Karpas-422 (cell line): ENCODE results near the gene FMN1. TPM values are rescaled to one million over a fixed set of nuclear protein-coding genes. Genes with fewer than 3 reads are reported as not detected.

Experiments used
- DNase-seq: peaks from one replicate; pipeline ENCODE4 v3.0.0-alpha.2; 2015
- H2AFZ ChIP-seq: fragments of 200-600 bp; sonication (generic); 2 replicates; pipeline ENCODE4 v1.6.1; 2014; ENCODE audit warnings: antibody characterized with exemption, low read length, mixed read lengths
- H3K27ac ChIP-seq: fragments of 200-600 bp; sonication (generic); 2 replicates; pipeline ENCODE4 v1.5.1; 2014; ENCODE audit warnings: mild to moderate bottlenecking, low read length, moderate library complexity
- H3K27me3 ChIP-seq: fragments of 200-600 bp; sonication (generic); 2 replicates; pipeline ENCODE4 v1.6.1; 2014; ENCODE audit warnings: low read length, mixed read lengths
- H3K36me3 ChIP-seq: fragments of 200-600 bp; sonication (generic); 2 replicates; pipeline ENCODE4 v1.6.1; 2014; ENCODE audit warnings: low read length, mixed read lengths; ENCODE audit not compliant: insufficient read depth
- H3K4me1 ChIP-seq: fragments of 200-600 bp; sonication (generic); 2 replicates; pipeline ENCODE4 v1.6.1; 2014; ENCODE audit warnings: mild to moderate bottlenecking, low read length, mixed read lengths
- H3K4me2 ChIP-seq: fragments of 200-600 bp; sonication (generic); 2 replicates; pipeline ENCODE4 v1.6.1; 2014; ENCODE audit warnings: low read length, low read depth, mild to moderate bottlenecking; ENCODE audit not compliant: poor library complexity, severe bottlenecking
- H3K4me3 ChIP-seq: fragments of 200-600 bp; sonication (generic); 2 replicates; pipeline ENCODE4 v1.5.1; 2014; ENCODE audit warnings: mild to moderate bottlenecking, antibody characterized with exemption, low read length, mixed read lengths
- H3K79me2 ChIP-seq: fragments of 200-600 bp; sonication (generic); 2 replicates; pipeline ENCODE4 v1.6.1; 2014; ENCODE audit warnings: mild to moderate bottlenecking, low read length, mixed read lengths
- H3K9ac ChIP-seq: fragments of 200-600 bp; sonication (generic); 2 replicates; pipeline ENCODE4 v1.6.0; 2014; ENCODE audit warnings: low read length
- H3K9me2 ChIP-seq: fragments of 200-600 bp; sonication (generic), shearing (Covaris generic); replicated peaks from 2 replicates; pipeline ENCODE4 v1.6.0; 2014; ENCODE audit warnings: mild to moderate bottlenecking, low read length, moderate library complexity; ENCODE audit not compliant: insufficient read depth
- H3K9me3 ChIP-seq: fragments of 300-700, 200-600 bp; sonication (generic); 2 replicates; pipeline ENCODE4 v1.6.1; 2014; ENCODE audit warnings: low read length, mixed read lengths
- H4K20me1 ChIP-seq: fragments of 200-600 bp; sonication (generic); 2 replicates; pipeline ENCODE4 v1.6.1; 2014; ENCODE audit warnings: mild to moderate bottlenecking, antibody characterized with exemption, low read length, low read depth; ENCODE audit not compliant: insufficient read depth
- total RNA-seq: library from RNA; depleted of rRNA; stranded (reverse); fragments of >200 nt; shearing (Covaris generic); gene quantifications from 2 replicates; pipeline ENCODE4 v1.2.3, GENCODE V29; 2014; ENCODE audit warnings: low replicate concordance

Gene FMN1
- total RNA-seq, 1 experiment from 2014 or later, result 1.1 TPM

DNA sequence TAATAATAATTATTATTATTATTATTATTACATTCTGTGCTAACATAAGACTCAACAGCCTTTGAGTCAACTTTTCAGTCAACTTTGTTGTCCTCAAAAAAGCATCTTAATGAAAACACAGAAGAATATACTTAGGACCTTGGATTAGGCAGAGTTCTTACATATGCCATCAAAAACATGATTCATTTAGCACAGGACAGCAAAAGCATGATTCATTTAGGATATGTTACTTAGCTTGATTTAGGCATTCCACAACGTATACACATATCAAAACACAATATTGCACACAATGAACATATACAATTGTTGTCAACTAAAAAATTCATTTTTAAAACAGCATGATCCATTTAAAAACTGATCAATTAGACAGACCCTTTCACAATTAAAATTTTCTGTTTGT lies 213.0 kb downstream of the FMN1 start:
- H3K27me3 ChIP-seq, result no peaks in the 10 kb centered on the region
- H3K79me2 ChIP-seq, result no peaks in the 10 kb centered on the region
- DNase-seq, result no peak
- no peak overlapping the region for H3K9ac ChIP-seq
- no peaks in the 10 kb centered on the region for H3K9me3 ChIP-seq
- H2AFZ ChIP-seq, result no peak overlapping the region
- no peak overlapping the region for H3K4me3 ChIP-seq
- H3K27ac ChIP-seq, result no peak overlapping the region
- H3K36me3 ChIP-seq, result no peaks in the 10 kb centered on the region
- no peak overlapping the region for H3K4me2 ChIP-seq
- no peaks in the 10 kb centered on the region for H3K4me1 ChIP-seq
- H4K20me1 ChIP-seq, result no peaks in the 10 kb centered on the region
- H3K9me2 ChIP-seq, result no peaks in the 10 kb centered on the region

DNA sequence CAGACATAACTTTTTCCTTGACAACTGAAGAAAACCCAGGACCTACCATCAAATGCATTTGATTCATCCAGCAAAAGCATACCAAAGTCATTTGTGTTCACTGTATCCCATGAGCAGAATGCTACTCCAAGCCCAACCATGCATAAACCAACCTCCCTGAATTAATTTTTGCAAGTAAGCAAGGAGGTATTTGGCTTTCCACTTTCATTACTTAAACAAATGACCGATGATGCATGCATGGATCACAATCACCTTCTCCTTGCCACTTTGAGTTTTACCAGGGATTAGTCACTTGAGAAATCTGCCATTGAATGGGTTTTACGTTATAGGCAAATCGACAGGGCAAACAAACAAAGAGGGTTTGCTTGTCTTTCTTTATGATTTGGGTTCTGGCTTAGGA lies 214.8 kb downstream of the FMN1 start:
- H3K9me2 ChIP-seq, result no peaks in the 10 kb centered on the region
- no peaks in the 10 kb centered on the region for H3K4me1 ChIP-seq
- no peak for DNase-seq
- no peak overlapping the region for H3K4me3 ChIP-seq
- H3K27me3 ChIP-seq, result no peaks in the 10 kb centered on the region
- no peaks in the 10 kb centered on the region for H3K9me3 ChIP-seq
- H3K36me3 ChIP-seq, result no peaks in the 10 kb centered on the region
- H3K79me2 ChIP-seq, result no peaks in the 10 kb centered on the region
- H3K9ac ChIP-seq, result no peak overlapping the region
- H4K20me1 ChIP-seq, result no peaks in the 10 kb centered on the region
- no peak overlapping the region for H3K4me2 ChIP-seq
- no peak overlapping the region for H2AFZ ChIP-seq
- H3K27ac ChIP-seq, result no peak overlapping the region

DNA sequence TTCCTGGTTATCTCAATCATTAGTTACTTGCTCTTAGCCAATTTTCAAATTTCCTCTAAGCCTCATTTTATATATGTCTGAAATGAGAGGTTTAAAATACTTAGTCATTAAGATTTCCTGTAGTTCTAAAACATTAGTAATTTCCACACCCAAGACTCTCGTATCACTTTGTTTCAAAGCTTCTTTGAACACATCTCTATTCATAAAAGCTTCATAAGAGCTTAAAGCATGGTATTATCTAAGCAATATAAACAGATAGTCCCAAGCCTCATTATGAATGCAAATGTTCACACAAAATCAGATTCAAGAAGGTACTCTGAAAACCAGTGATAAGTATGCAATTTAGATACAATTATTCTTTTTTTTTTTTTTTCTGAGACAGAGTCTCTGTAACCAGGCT lies 217.0 kb downstream of the FMN1 start:
- H3K4me1 ChIP-seq, result no peaks in the 10 kb centered on the region
- no peaks in the 10 kb centered on the region for H3K79me2 ChIP-seq
- H4K20me1 ChIP-seq, result no peaks in the 10 kb centered on the region
- H2AFZ ChIP-seq, result no peak overlapping the region
- no peak overlapping the region for H3K4me2 ChIP-seq
- H3K27me3 ChIP-seq, result no peaks in the 10 kb centered on the region
- H3K4me3 ChIP-seq, result no peak overlapping the region
- DNase-seq, result no peak
- H3K9me3 ChIP-seq, result no peaks in the 10 kb centered on the region
- H3K27ac ChIP-seq, result no peak overlapping the region
- H3K9me2 ChIP-seq, result no peaks in the 10 kb centered on the region
- H3K9ac ChIP-seq, result no peak overlapping the region
- H3K36me3 ChIP-seq, result no peaks in the 10 kb centered on the region

DNA sequence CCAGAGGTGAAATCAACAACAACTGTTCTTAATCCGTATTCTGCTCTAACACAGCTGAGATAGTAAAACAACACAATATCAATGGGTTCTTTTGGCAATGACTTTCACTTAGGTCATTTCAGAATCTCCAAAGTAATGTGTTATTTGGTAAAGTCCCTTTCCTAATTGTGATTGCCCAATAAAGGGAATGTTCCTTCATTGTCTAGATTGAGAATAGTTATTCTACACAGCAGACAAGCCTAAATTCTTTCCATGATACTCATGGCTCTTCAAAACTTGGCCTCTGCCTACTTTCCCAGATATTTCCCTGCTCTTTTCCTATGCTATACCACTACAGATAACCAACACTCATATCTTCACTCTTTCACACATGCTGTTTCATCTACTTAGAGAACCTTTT lies 219.8 kb downstream of the FMN1 start:
- Histone ChIP-seq H3K4me1 (no peaks in the 10 kb centered on the region), H3K27me3 (no peaks in the 10 kb centered on the region), H3K79me2 (no peaks in the 10 kb centered on the region), H3K9me3 (no peaks in the 10 kb centered on the region), H3K4me2 (no peak overlapping the region), H3K36me3 (no peaks in the 10 kb centered on the region), H3K9me2 (no peaks in the 10 kb centered on the region), H3K9ac (no peak overlapping the region), H2AFZ (no peak overlapping the region), H4K20me1 (no peaks in the 10 kb centered on the region), H3K27ac (no peak overlapping the region), H3K4me3 (no peak overlapping the region)
- DNase-seq, result no peak

DNA sequence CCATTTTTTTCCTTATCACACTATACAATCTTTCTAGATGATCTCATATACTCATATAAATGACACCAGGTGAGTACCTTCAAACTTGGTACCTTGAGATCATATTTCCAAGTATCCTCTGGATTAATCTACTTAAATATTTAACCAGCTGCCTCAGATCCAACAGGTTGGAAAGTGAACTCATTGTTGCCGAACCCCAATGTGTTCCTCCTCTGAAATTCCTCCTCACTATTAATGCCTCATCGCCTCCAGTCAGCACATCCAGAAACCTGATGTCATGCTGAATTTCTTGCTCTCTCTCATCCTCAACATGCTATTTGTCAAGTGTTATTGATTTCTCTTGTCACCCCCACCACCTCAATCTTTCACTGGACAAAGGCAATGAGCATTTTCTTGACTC lies 221.8 kb downstream of the FMN1 start:
- Histone ChIP-seq H3K9me3 (no peaks in the 10 kb centered on the region), H3K4me2 (no peak overlapping the region), H3K9ac (no peak overlapping the region), H3K27me3 (no peaks in the 10 kb centered on the region), H3K4me1 (no peaks in the 10 kb centered on the region), H2AFZ (no peak overlapping the region), H3K9me2 (no peaks in the 10 kb centered on the region), H3K4me3 (no peak overlapping the region), H3K79me2 (no peaks in the 10 kb centered on the region), H3K36me3 (no peaks in the 10 kb centered on the region), H4K20me1 (no peaks in the 10 kb centered on the region), H3K27ac (no peak overlapping the region)
- DNase-seq, result no peak

DNA sequence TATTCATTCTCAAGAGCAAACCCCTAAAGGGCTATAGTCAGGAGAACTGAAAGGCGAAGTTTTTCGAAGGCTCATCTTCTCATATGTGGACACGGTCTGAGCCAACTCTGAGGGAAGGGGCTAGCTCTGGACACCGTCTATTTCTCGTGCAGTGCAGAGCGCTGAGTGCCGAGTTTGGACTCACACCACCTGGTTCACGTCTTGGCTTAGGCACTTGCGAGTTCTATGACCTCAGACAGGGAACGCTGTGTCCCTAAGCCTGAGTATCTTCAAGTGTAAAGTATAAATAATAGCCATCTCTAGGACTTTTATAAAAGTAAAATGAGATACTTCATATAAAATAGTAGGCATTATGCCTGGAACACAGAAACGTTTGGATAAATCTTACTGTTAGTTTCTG lies 223.7 kb downstream of the FMN1 start:
- H3K9ac ChIP-seq, result no peak overlapping the region
- no peaks in the 10 kb centered on the region for H3K27me3 ChIP-seq
- H3K36me3 ChIP-seq, result no peaks in the 10 kb centered on the region
- no peaks in the 10 kb centered on the region for H3K4me1 ChIP-seq
- H3K4me2 ChIP-seq, result no peak overlapping the region
- no peaks in the 10 kb centered on the region for H3K9me2 ChIP-seq
- no peak overlapping the region for H2AFZ ChIP-seq
- H3K4me3 ChIP-seq, result no peak overlapping the region
- no peaks in the 10 kb centered on the region for H3K9me3 ChIP-seq
- no peak for DNase-seq
- H3K27ac ChIP-seq, result no peak overlapping the region
- H3K79me2 ChIP-seq, result no peaks in the 10 kb centered on the region
- H4K20me1 ChIP-seq, result no peaks in the 10 kb centered on the region

DNA sequence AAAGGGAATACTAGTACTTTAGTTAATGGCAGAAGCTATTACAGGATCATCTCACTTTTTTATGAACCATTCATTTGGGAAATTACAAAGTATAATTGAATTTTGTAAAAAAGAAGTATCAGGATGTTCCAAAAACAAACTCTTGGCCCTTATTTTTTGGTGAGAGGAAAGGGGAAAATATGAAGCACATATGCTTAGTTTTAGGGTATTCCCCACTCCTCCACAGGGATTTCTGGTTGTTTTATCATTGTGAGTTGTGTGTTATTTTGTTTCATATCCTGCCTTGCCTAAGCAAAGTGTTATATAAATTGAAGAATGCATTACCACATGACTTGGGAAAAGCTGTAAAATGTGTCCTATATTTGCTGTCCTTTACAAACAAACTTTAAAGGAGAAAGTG lies 227.0 kb downstream of the FMN1 start:
- no peaks in the 10 kb centered on the region for H3K27me3 ChIP-seq
- no peaks in the 10 kb centered on the region for H3K79me2 ChIP-seq
- H2AFZ ChIP-seq, result no peak overlapping the region
- no peaks in the 10 kb centered on the region for H3K4me1 ChIP-seq
- H3K4me3 ChIP-seq, result no peak overlapping the region
- H3K4me2 ChIP-seq, result no peak overlapping the region
- no peak overlapping the region for H3K9ac ChIP-seq
- H3K27ac ChIP-seq, result no peak overlapping the region
- H3K36me3 ChIP-seq, result no peaks in the 10 kb centered on the region
- H3K9me3 ChIP-seq, result no peaks in the 10 kb centered on the region
- H4K20me1 ChIP-seq, result no peaks in the 10 kb centered on the region
- DNase-seq, result no peak
- no peaks in the 10 kb centered on the region for H3K9me2 ChIP-seq

DNA sequence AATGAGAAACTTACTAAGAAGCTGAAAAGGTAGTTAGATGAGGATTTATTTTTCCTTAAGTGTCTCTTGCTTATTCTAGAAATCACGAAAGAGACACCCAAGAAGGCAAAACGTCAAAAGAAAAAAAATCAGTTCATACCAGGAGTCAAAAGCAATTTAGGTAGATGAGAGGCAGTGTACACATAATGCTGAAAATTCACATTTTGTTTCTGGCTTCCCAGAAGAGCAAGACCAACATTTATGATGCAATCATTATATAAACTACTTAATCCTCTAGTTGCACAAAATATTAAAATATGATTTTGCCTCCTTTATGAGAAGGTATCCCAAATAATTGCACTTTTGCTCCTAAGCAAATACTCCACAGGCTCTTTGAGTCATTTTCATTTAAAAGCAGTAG lies 228.0 kb downstream of the FMN1 start:
- no peaks in the 10 kb centered on the region for H3K79me2 ChIP-seq
- H4K20me1 ChIP-seq, result no peaks in the 10 kb centered on the region
- no peak for DNase-seq
- no peak overlapping the region for H3K4me2 ChIP-seq
- H3K27me3 ChIP-seq, result no peaks in the 10 kb centered on the region
- H2AFZ ChIP-seq, result no peak overlapping the region
- H3K4me1 ChIP-seq, result no peaks in the 10 kb centered on the region
- H3K9ac ChIP-seq, result no peak overlapping the region
- no peaks in the 10 kb centered on the region for H3K9me2 ChIP-seq
- H3K4me3 ChIP-seq, result no peak overlapping the region
- no peaks in the 10 kb centered on the region for H3K9me3 ChIP-seq
- H3K36me3 ChIP-seq, result no peaks in the 10 kb centered on the region
- no peak overlapping the region for H3K27ac ChIP-seq

DNA sequence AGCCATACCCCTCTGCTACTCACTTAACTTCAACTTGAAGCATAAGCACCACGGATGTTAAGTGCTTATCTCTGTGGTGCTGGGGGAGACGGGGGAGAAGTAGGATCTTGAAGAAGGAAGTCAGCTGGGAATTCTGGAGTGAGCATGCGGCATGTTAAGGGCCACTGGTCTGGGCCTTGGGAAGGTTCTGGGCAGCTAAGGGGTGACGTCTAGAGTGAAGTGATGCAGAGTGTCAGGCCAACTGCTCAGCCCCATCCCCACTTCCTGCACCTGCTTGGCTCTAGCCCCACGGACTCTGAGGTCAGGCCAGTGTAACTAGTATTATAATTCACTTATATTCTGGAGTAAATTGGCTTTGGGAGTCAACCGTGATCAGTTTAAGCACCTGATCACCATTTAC lies 228.6 kb downstream of the FMN1 start:
- H3K79me2 ChIP-seq, result no peaks in the 10 kb centered on the region
- no peak overlapping the region for H3K27ac ChIP-seq
- DNase-seq, result no peak
- H3K9ac ChIP-seq, result no peak overlapping the region
- H2AFZ ChIP-seq, result no peak overlapping the region
- no peaks in the 10 kb centered on the region for H3K27me3 ChIP-seq
- no peak overlapping the region for H3K4me3 ChIP-seq
- no peak overlapping the region for H3K4me2 ChIP-seq
- no peaks in the 10 kb centered on the region for H4K20me1 ChIP-seq
- H3K4me1 ChIP-seq, result no peaks in the 10 kb centered on the region
- no peaks in the 10 kb centered on the region for H3K9me3 ChIP-seq
- no peaks in the 10 kb centered on the region for H3K9me2 ChIP-seq
- no peaks in the 10 kb centered on the region for H3K36me3 ChIP-seq
